HG02571 (cell line): ENCODE data around the gene KRTAP20-2.

Experiments
- ATAC-seq: cut with Tn5 transposase; IDR thresholded peaks from one replicate; pipeline ENCODE4 v1.9.1; 2021; ENCODE audit warnings: mild to moderate bottlenecking, moderate library complexity; ENCODE audit not compliant: unreplicated experiment

Gene KRTAP20-2

DNA sequence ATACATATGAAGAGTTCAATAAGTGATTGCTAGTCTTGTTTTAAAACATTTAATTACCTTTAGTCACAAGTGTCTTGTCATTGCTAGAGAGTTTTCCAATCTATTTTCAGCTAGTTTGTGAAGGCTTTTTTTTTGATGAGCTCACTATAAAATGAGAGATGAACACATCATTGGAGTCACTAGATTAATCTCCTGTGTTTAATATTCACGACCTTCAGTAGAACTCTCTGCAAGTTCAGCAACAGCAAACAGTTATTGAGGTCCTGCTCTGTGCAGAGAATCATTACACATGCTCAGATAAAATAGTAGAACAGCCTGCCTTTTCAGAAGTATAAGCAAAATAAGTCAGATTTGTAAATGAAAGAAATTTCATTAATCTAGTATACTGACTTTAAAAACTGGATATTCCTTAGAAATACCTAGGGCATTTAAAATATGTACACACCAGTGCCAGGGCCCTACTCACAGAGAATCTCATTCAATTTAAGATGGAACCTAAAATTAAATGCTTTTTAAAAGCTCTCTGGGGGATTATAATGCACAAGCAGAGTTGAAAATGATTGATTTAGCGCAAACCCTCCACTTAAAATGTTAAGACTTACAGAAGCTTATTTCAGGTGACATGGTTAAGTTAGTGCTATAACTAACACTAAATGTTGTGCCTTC, 38.1 kb downstream of the KRTAP20-2 start:
- ATAC-seq, result no peak

DNA sequence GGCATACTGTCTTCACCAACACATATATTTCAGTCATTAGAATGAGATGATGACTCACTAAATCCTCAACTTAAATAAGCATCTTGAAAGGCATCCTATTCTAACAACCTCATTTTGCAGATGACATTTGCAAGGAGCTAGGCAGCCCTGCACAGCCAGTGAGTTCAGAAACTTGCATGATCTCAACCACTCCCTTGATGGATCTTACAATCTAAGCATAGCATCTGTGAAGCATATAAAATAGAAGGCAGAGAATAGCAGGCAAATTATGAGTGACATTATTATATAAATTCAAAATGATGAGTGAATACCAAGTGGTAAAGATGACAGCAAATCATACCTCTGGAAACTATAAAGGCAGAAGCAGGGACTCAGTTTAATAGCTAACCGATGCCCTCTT, 39.3 kb downstream of the KRTAP20-2 start:
- ATAC-seq, result no peak

DNA sequence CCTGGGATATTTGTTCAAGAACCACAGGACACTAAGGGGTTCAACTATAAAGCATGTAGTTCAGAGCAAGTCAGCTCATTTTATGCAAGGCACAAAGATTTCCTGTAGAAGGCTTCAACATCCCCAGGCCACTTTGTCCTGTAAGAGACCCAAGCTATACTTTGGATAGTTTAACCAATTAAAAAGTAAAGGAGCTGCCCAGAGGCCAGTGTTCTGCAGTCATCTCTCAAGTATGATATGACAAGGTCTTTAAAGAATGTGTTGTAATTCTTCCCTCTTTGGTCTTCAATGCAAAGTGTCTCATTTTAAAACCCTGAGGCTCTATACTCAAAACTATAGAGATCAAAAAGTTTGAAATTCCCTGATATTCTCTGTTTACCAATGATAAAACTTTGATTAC, 41.7 kb downstream of the KRTAP20-2 start:
- ATAC-seq, result no peak

DNA sequence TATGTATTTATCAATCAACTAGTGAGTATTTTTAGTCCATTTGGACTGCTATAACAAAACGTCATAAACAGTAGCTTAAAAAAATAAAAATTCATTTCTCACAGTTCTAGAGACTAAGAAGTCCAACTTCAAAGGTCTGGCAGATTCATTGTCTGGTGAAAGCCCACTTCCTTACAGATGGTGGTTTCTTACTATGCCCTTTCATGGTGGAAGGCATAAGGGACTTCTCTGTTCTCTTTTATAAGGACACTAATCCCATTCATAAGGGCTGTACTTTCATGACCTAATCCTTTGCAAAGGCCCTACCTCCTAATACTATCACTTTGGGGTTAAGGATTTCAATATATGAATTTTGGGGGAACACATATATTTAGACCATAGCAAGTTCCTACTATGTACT, 45.6 kb downstream of the KRTAP20-2 start:
- ATAC-seq, result no peak

DNA sequence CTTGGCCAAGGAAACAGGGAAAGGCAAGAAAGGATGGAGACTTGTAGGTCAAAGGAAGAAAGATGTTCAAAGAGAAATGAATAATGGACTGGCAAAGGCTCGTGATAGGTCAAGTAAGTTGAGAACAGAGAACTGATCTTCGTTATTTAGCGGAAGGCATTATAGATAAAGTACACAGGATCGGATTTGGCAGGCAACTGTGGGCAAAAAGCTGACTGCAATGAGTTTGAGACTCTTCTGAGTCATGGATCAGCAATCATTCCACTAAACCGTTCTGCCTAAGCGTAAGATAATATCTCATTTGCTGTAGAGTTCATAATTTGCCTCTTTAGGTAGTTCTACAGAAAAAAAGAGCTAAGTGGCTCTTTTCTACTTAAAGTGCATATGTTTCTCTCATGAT, 49.5 kb downstream of the KRTAP20-2 start:
- no peak for ATAC-seq
